ENCODE measurements around the gene DENND1A.

DENND1A gene

GRCh38 chr9:123649909-123650308, 280.0 kb downstream of the DENND1A start:
- Histone ChIP-seq H3K4me1 (ENCODE audit: control insufficient read depth, insufficient read depth, low read length) (no peaks in the 10 kb centered on the region), H3K27ac (ENCODE audit: insufficient read depth, low read depth, low read length, poor library complexity, severe bottlenecking) (no peak overlapping the region), H3K9me3 (ENCODE audit: control insufficient read depth, low read length) (no peaks in the 10 kb centered on the region), H3K36me3 (ENCODE audit: control insufficient read depth, insufficient read depth, low read length) (no peaks in the 10 kb centered on the region), H3K4me3 (ENCODE audit: insufficient read depth, low read depth, low read length) (no peak overlapping the region), H3K27me3 (ENCODE audit: control insufficient read depth, insufficient read depth, low read length, poor library complexity, severe bottlenecking) (no peaks in the 10 kb centered on the region)
- 93 to 98% methylated on average over 2 of the region's 3 CpGs for WGBS, 2 experiments

- H3K27ac ChIP-seq (ENCODE audit: insufficient read depth, low read depth, low read length, poor library complexity, severe bottlenecking): no peak overlapping the region
- 95 to 96% methylated on average over 2 of the region's 2 CpGs for WGBS, 2 experiments
- H3K36me3 ChIP-seq (ENCODE audit: control insufficient read depth, insufficient read depth, low read length): no peaks in the 10 kb centered on the region
- H3K4me1 ChIP-seq (ENCODE audit: control insufficient read depth, insufficient read depth, low read length): no peaks in the 10 kb centered on the region
- no peaks in the 10 kb centered on the region for H3K9me3 ChIP-seq (ENCODE audit: control insufficient read depth, low read length)
- no peaks in the 10 kb centered on the region for H3K27me3 ChIP-seq (ENCODE audit: control insufficient read depth, insufficient read depth, low read length, poor library complexity, severe bottlenecking)
- no peak overlapping the region for H3K4me3 ChIP-seq (ENCODE audit: insufficient read depth, low read depth, low read length)
Observed at GRCh38 chr9:123647145-123647544, 282.8 kb downstream of the DENND1A start.

GRCh38 chr9:123645762-123646161, 284.2 kb downstream of the DENND1A start:
- Histone ChIP-seq H3K9me3 (ENCODE audit: control insufficient read depth, low read length) (no peaks in the 10 kb centered on the region), H3K27me3 (ENCODE audit: control insufficient read depth, insufficient read depth, low read length, poor library complexity, severe bottlenecking) (no peaks in the 10 kb centered on the region), H3K27ac (ENCODE audit: insufficient read depth, low read depth, low read length, poor library complexity, severe bottlenecking) (no peak overlapping the region), H3K4me1 (ENCODE audit: control insufficient read depth, insufficient read depth, low read length) (no peaks in the 10 kb centered on the region), H3K36me3 (ENCODE audit: control insufficient read depth, insufficient read depth, low read length) (no peaks in the 10 kb centered on the region), H3K4me3 (ENCODE audit: insufficient read depth, low read depth, low read length) (no peak overlapping the region)
- WGBS, 2 experiments: 93 to 95% methylated on average over 7 to 9 of the region's 9 CpGs

- no peaks in the 10 kb centered on the region for H3K36me3 ChIP-seq (ENCODE audit: control insufficient read depth, insufficient read depth, low read length)
- no peaks in the 10 kb centered on the region for H3K9me3 ChIP-seq (ENCODE audit: control insufficient read depth, low read length)
- no peak overlapping the region for H3K27ac ChIP-seq (ENCODE audit: insufficient read depth, low read depth, low read length, poor library complexity, severe bottlenecking)
- H3K27me3 ChIP-seq (ENCODE audit: control insufficient read depth, insufficient read depth, low read length, poor library complexity, severe bottlenecking): no peaks in the 10 kb centered on the region
- no peak overlapping the region for H3K4me3 ChIP-seq (ENCODE audit: insufficient read depth, low read depth, low read length)
- H3K4me1 ChIP-seq (ENCODE audit: control insufficient read depth, insufficient read depth, low read length): no peaks in the 10 kb centered on the region
- 91 to 94% methylated on average over 4 of the region's 4 CpGs for WGBS, 2 experiments
Observed at GRCh38 chr9:123645126-123645525, 284.8 kb downstream of the DENND1A start.

DNA sequence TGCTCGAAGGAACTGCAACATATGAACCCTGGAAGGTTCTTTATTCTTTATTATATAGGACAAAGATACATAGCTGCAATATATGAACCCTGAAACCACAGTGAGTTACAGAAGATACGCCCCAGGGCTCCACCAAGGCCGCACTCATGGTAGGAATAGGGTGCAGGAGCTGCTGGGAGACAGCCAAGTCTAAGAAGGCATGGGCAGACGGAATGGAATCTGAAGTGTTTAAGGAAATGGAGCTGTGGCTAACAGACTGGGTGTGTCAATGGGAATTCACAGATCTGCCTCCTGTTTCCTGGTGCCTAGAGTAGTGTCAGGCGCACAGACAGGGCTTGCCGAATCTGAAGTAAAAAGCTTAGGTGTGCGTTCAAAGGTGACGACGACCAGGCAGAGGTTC, 286.4 kb downstream of the DENND1A start:
- H3K27ac ChIP-seq (ENCODE audit: insufficient read depth, low read depth, low read length, poor library complexity, severe bottlenecking): no peak overlapping the region
- H3K36me3 ChIP-seq (ENCODE audit: control insufficient read depth, insufficient read depth, low read length): no peaks in the 10 kb centered on the region
- H3K4me3 ChIP-seq (ENCODE audit: insufficient read depth, low read depth, low read length): no peak overlapping the region
- 95 to 97% methylated on average over 8 of the region's 9 CpGs for WGBS, 2 experiments
- H3K4me1 ChIP-seq (ENCODE audit: control insufficient read depth, insufficient read depth, low read length): no peaks in the 10 kb centered on the region
- H3K27me3 ChIP-seq (ENCODE audit: control insufficient read depth, insufficient read depth, low read length, poor library complexity, severe bottlenecking): no peaks in the 10 kb centered on the region
- H3K9me3 ChIP-seq (ENCODE audit: control insufficient read depth, low read length): no peaks in the 10 kb centered on the region

DNA sequence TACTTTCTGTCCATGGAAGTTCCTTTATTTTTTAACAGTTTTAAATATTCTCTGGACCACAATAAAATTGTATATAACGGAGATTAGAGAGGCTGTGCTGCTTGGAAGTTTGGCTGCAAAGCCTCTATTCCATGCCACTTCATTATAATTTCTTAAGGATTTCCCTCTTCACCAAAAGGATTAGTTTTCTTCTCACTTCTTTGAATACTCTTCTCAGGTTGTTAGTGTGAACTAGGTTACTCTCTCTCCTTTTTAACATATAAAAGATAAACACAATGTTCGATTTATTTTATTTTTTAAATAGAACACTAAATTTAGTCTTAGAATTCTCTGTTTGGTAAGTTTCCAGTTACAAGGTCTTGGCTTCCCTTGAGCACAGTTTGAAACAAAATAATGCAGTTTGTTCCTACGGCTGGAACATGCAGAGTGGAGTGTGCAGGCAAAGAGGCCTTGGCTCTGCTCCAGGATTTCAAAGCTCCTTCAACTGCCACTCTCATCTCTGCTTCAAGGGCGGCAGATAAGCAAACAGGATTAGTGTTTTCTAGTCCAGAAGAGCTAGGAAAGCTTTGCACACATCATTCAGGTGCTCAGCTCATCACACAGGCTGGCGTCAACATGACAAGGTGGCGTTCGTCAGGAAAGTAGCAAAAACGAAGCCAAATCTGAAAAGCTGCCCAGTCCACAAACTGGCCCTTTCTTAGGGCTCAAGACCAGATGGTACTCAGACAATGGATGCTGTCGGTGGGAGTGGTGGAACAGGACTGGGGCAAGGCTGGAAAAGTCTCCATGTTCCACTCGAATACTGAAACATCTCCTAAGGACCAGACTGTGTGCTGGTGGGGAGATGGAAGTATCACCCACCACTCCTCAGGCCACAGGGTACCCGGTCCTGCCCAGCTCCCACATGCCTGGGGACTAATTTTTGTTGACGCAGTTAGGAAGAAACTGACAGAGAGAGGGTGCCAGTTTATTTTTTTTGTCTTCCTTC, 287.3 kb downstream of the DENND1A start:
- 91 to 92% methylated on average over 10 to 12 of the region's 12 CpGs for WGBS, 2 experiments
- Histone ChIP-seq H3K27ac (ENCODE audit: insufficient read depth, low read depth, low read length, poor library complexity, severe bottlenecking) (no peak overlapping the region), H3K4me3 (ENCODE audit: insufficient read depth, low read depth, low read length) (no peak overlapping the region)

DNA sequence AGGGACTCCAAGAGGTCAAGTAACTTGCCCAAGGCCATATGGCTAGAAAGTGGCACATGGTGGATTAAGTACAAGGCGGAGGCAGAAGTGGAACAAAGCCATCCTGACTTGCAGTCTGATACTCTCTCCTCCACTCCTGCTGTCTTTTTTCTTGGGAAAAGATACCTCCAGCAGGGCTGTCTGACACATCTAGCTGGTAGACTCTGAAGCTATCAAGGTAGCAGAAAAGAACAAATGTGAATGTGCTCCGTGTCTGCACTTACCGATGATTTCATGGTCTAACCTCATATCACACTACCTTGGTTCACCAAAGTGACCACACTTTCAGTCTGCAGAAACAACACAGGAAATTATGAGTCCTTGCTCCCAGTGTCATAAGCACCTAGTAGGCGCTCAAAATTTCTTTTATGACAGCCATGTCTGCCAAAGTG, 289.1 kb downstream of the DENND1A start:
- H3K27ac ChIP-seq (ENCODE audit: insufficient read depth, low read depth, low read length, poor library complexity, severe bottlenecking): no peak overlapping the region
- no peaks in the 10 kb centered on the region for H3K4me1 ChIP-seq (ENCODE audit: control insufficient read depth, insufficient read depth, low read length)

More for the DNA sequence above, 287.3 kb downstream of the DENND1A start:
- no peaks in the 10 kb centered on the region for H3K4me1 ChIP-seq (ENCODE audit: control insufficient read depth, insufficient read depth, low read length)
- H3K36me3 ChIP-seq (ENCODE audit: control insufficient read depth, insufficient read depth, low read length): no peaks in the 10 kb centered on the region
- no peaks in the 10 kb centered on the region for H3K9me3 ChIP-seq (ENCODE audit: control insufficient read depth, low read length)
- no peaks in the 10 kb centered on the region for H3K27me3 ChIP-seq (ENCODE audit: control insufficient read depth, insufficient read depth, low read length, poor library complexity, severe bottlenecking)

GRCh38 chr9:123639743-123640142, 290.2 kb downstream of the DENND1A start:
- Histone ChIP-seq H3K4me3 (ENCODE audit: insufficient read depth, low read depth, low read length) (no peak overlapping the region), H3K4me1 (ENCODE audit: control insufficient read depth, insufficient read depth, low read length) (no peaks in the 10 kb centered on the region), H3K36me3 (ENCODE audit: control insufficient read depth, insufficient read depth, low read length) (no peaks in the 10 kb centered on the region), H3K27me3 (ENCODE audit: control insufficient read depth, insufficient read depth, low read length, poor library complexity, severe bottlenecking) (no peaks in the 10 kb centered on the region), H3K27ac (ENCODE audit: insufficient read depth, low read depth, low read length, poor library complexity, severe bottlenecking) (no peak overlapping the region), H3K9me3 (ENCODE audit: control insufficient read depth, low read length) (no peaks in the 10 kb centered on the region)
- WGBS, 2 experiments: 78 to 95% methylated on average over 1 of the region's 1 CpG

More for the DNA sequence above, 289.1 kb downstream of the DENND1A start:
- Histone ChIP-seq H3K36me3 (ENCODE audit: control insufficient read depth, insufficient read depth, low read length) (no peaks in the 10 kb centered on the region), H3K9me3 (ENCODE audit: control insufficient read depth, low read length) (no peaks in the 10 kb centered on the region), H3K27me3 (ENCODE audit: control insufficient read depth, insufficient read depth, low read length, poor library complexity, severe bottlenecking) (no peaks in the 10 kb centered on the region), H3K4me3 (ENCODE audit: insufficient read depth, low read depth, low read length) (no peak overlapping the region)
- WGBS, 2 experiments: 96 to 98% methylated on average over 4 of the region's 4 CpGs

DNA sequence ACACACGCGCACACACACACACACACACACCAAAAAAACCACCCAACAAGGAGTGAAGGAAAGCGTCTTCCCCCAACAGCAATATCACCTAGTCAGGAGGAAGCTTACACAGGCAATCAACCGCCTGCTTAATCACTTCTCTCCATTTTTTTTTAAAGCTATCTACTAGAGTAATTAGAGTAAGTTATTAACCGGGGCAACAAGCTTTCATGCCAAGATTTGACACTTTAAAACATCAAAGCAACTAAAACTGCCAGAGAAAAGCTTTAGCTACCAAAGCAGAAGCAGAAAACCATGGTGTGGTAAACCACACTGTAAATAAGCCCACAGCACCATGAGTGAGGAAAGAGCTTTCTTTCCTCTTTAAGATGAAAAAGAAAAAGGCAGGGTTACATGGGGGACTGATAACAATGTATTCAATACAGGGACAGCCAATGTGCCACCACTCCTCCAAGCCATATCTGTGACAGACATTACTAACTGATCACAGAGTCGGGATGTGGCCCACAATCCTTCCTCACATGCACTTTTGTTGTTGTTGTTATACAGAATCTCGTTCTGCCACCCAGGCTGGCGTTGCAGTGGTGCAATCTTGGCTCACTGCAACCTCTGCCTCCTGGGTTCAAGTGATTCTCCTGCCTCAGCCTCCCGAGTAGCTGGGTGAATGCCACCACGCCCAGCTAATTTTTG, 291.8 kb downstream of the DENND1A start:
- H3K36me3 ChIP-seq (ENCODE audit: control insufficient read depth, insufficient read depth, low read length): no peaks in the 10 kb centered on the region
- WGBS, 2 experiments: 83 to 84% methylated on average over 10 of the region's 10 CpGs
- no peak overlapping the region for H3K4me3 ChIP-seq (ENCODE audit: insufficient read depth, low read depth, low read length)
- no peaks in the 10 kb centered on the region for H3K9me3 ChIP-seq (ENCODE audit: control insufficient read depth, low read length)
- H3K27ac ChIP-seq (ENCODE audit: insufficient read depth, low read depth, low read length, poor library complexity, severe bottlenecking): no peak overlapping the region
- no peaks in the 10 kb centered on the region for H3K27me3 ChIP-seq (ENCODE audit: control insufficient read depth, insufficient read depth, low read length, poor library complexity, severe bottlenecking)
- H3K4me1 ChIP-seq (ENCODE audit: control insufficient read depth, insufficient read depth, low read length): no peaks in the 10 kb centered on the region

GRCh38 chr9:123637606-123637944, 292.4 kb downstream of the DENND1A start:
- Histone ChIP-seq H3K9me3 (ENCODE audit: control insufficient read depth, low read length) (no peaks in the 10 kb centered on the region), H3K36me3 (ENCODE audit: control insufficient read depth, insufficient read depth, low read length) (no peaks in the 10 kb centered on the region), H3K27ac (ENCODE audit: insufficient read depth, low read depth, low read length, poor library complexity, severe bottlenecking) (no peak overlapping the region), H3K4me1 (ENCODE audit: control insufficient read depth, insufficient read depth, low read length) (no peaks in the 10 kb centered on the region), H3K27me3 (ENCODE audit: control insufficient read depth, insufficient read depth, low read length, poor library complexity, severe bottlenecking) (no peaks in the 10 kb centered on the region), H3K4me3 (ENCODE audit: insufficient read depth, low read depth, low read length) (no peak overlapping the region)
- WGBS, 2 experiments: 56 to 67% methylated on average over 3 of the region's 3 CpGs

All from ectodermal cell (in vitro differentiated cells).